GM12892 (cell line): Measurements from ENCODE around the gene PET100.

Source experiments
- POLR2A ChIP-seq: IDR thresholded peaks from 2 replicates; pipeline ENCODE4 v1.6.1; 2011; ENCODE audit warnings: low read depth, low read length, control low read depth
- POLR2AphosphoS5 ChIP-seq: IDR thresholded peaks from 2 replicates; pipeline ENCODE4 v1.6.1; 2011; ENCODE audit warnings: low read depth, low read length, control low read depth

DNA sequence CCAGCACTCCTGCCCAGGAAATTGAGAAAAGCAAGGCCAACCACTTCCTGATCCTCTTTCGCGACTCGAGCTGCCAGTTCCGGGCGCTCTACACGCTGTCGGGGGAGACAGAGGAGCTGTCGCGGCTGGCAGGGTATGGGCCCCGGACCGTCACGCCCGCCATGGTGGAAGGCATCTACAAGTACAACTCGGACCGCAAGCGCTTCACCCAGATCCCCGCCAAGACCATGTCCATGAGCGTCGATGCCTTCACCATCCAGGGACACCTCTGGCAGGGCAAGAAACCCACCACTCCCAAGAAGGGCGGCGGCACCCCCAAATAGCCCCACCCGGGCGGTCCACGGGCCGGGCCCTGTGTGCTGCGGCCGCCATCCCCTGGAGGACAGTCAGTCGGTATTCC lies 11.9 kb upstream of the PET100 start:
- TF ChIP-seq POLR2A (no peak), POLR2AphosphoS5 (no peak; the same call in 1 of the 2 replicates)
